GM12891 (cell line): Measurements from ENCODE around the gene NIPSNAP2.
A peak's percentile ranks its signal among the peaks of the same experiment; 100 is the strongest.
"Not testable (repeated sequence)": the region's sequence is repeated elsewhere in the genome, so short reads cannot be mapped to it uniquely, and the experiment has no call there.

Source experiments
- DNase-seq: peaks from one replicate; pipeline ENCODE4 v3.0.0; 2011; ENCODE audit warnings: low spot score; ENCODE audit not compliant: insufficient read length
- FAIRE-seq: peaks from 2 replicates; lab custom pipeline; 2011; peaks lifted over from hg19 to GRCh38; lab: Jason Lieb, UNC
- PAX5 ChIP-seq: IDR thresholded peaks from 2 replicates; pipeline ENCODE4 v1.6.1; 2011; ENCODE audit warnings: low read length, moderate library complexity, mild to moderate bottlenecking; ENCODE audit not compliant: insufficient read depth, severe bottlenecking
- POLR2A ChIP-seq: IDR thresholded peaks from 2 replicates; pipeline ENCODE4 v1.6.1; 2011; ENCODE audit warnings: low read depth, low read length, control low read depth
- POLR2AphosphoS5 ChIP-seq: IDR thresholded peaks from 2 replicates; pipeline ENCODE4 v1.6.1; 2011; ENCODE audit warnings: low read depth, low read length, control low read depth
- POU2F2 ChIP-seq: IDR thresholded peaks from 2 replicates; pipeline ENCODE4 v1.6.1; 2011; ENCODE audit warnings: low read depth, mild to moderate bottlenecking, control low read depth, low read length, moderate library complexity
- SPI1 ChIP-seq: IDR thresholded peaks from 2 replicates; pipeline ENCODE4 v1.6.1; 2011; ENCODE audit warnings: low read depth, low read length, control low read depth
- TAF1 ChIP-seq: IDR thresholded peaks from 2 replicates; pipeline ENCODE4 v1.6.1; 2011; ENCODE audit warnings: low read depth, low read length, control low read depth

The NIPSNAP2 gene

GRCh38 chr7:56033671-56034432 lies 69.5 kb downstream of the NIPSNAP2 start:
- peak; percentile 73 for DNase-seq
- peak; percentile 82 for FAIRE-seq
- TF ChIP-seq PAX5 (no peak), POLR2A (no peak), POLR2AphosphoS5 (0 out of 2 replicates have a peak, but pooled peaks have one; percentile 41)

GRCh38 chr7:56040730-56041129 lies 76.3 kb downstream of the NIPSNAP2 start:
- DNase-seq (no peak), FAIRE-seq (no peak)
- TF ChIP-seq PAX5 (no peak), TAF1 (no peak), SPI1 (no peak), POLR2A (no peak), POLR2AphosphoS5 (no peak), POU2F2 (no peak)

GRCh38 chr7:56045758-56046157 lies 81.4 kb downstream of the NIPSNAP2 start:
- not testable (repeated sequence) for DNase-seq, FAIRE-seq
- TF ChIP-seq SPI1: peak; percentile 12; the same call in 1 of the 2 replicates

- no peak for FAIRE-seq
- no peak for DNase-seq
- no peak for TF ChIP-seq SPI1
- TF ChIP-seq PAX5: no peak
- no peak for TF ChIP-seq POLR2AphosphoS5
- no peak for TF ChIP-seq TAF1
- no peak for TF ChIP-seq POU2F2
- no peak for TF ChIP-seq POLR2A
Measured at GRCh38 chr7:56046721-56047445, 82.5 kb downstream of the NIPSNAP2 start.

GRCh38 chr7:56047446-56048116 lies 83.2 kb downstream of the NIPSNAP2 start:
- not testable (repeated sequence) for FAIRE-seq, DNase-seq

- FAIRE-seq (no peak), DNase-seq (no peak)
- TF ChIP-seq TAF1: no peak
- no peak for TF ChIP-seq SPI1
- TF ChIP-seq POLR2A: no peak
- TF ChIP-seq POLR2AphosphoS5: no peak
- TF ChIP-seq POU2F2: no peak
- no peak for TF ChIP-seq PAX5
Measured at GRCh38 chr7:56048245-56048644, 83.9 kb downstream of the NIPSNAP2 start.

GRCh38 chr7:56048763-56049162 lies 84.4 kb downstream of the NIPSNAP2 start:
- not testable (repeated sequence) for FAIRE-seq, DNase-seq
